ENCODE measurements around the gene MEIOSIN.
"Not testable (repeated sequence)": the region's sequence is repeated elsewhere in the genome, so short reads cannot be mapped to it uniquely, and the experiment has no call there.

The MEIOSIN gene

GRCh38 chr19:45713141-45713540 lies 20.1 kb upstream of the MEIOSIN start:
- Histone ChIP-seq H3K36me3 (ENCODE audit: insufficient read depth, insufficient read length, low read length) (peaks cover 31% of the 10 kb centered on the region), H3K27me3 (ENCODE audit: insufficient read depth, insufficient read length) (no peaks in the 10 kb centered on the region), H3K9me3 (ENCODE audit: insufficient read depth, low read length) (no peaks in the 10 kb centered on the region), H3K9ac (ENCODE audit: insufficient read length, low read depth) (no peak overlapping the region), H3K4me1 (ENCODE audit: insufficient read depth, insufficient read length) (peaks cover 6% of the 10 kb centered on the region), H3K4me3 (ENCODE audit: insufficient read length, low read depth) (no peak overlapping the region)
- DNase-seq (ENCODE audit: low read depth, low spot score): no peak
- no peak for TF ChIP-seq SUZ12 (IDR thresholded peaks at IDR 0.05; ENCODE audit: extremely low read depth, insufficient read depth, insufficient read length)
- TF ChIP-seq YY1 (IDR thresholded peaks at IDR 0.05; ENCODE audit: insufficient read depth, insufficient read length): no peak

- H3K9me3 ChIP-seq (ENCODE audit: insufficient read depth, low read length): no peaks in the 10 kb centered on the region
- no peak overlapping the region for H3K9ac ChIP-seq (ENCODE audit: insufficient read length, low read depth)
- H3K27me3 ChIP-seq (ENCODE audit: insufficient read depth, insufficient read length): no peaks in the 10 kb centered on the region
- H3K4me1 ChIP-seq (ENCODE audit: insufficient read depth, insufficient read length): peaks cover 11% of the 10 kb centered on the region
- no peak for DNase-seq (ENCODE audit: low read depth, low spot score)
- no peak for TF ChIP-seq YY1 (IDR thresholded peaks at IDR 0.05; ENCODE audit: insufficient read depth, insufficient read length)
- no peak for TF ChIP-seq SUZ12 (IDR thresholded peaks at IDR 0.05; ENCODE audit: extremely low read depth, insufficient read depth, insufficient read length)
- no peak for TF ChIP-seq ZNF274 (IDR thresholded peaks at IDR 0.05; ENCODE audit: low read depth, low read length)
- peaks cover 30% of the 10 kb centered on the region for H3K36me3 ChIP-seq (ENCODE audit: insufficient read depth, insufficient read length, low read length)
- H3K4me3 ChIP-seq (ENCODE audit: insufficient read length, low read depth): no peak overlapping the region
These were observed 18.1 kb upstream of the MEIOSIN start for GRCh38 chr19:45715139-45715538.

- H3K4me3 ChIP-seq (ENCODE audit: insufficient read length, low read depth): peak overlapping the region; percentile 72
- peaks cover 11% of the 10 kb centered on the region for H3K4me1 ChIP-seq (ENCODE audit: insufficient read depth, insufficient read length)
- DNase-seq (ENCODE audit: low read depth, low spot score): no peak
- H3K9ac ChIP-seq (ENCODE audit: insufficient read length, low read depth): peak overlapping the region; percentile 83
- no peaks in the 10 kb centered on the region for H3K9me3 ChIP-seq (ENCODE audit: insufficient read depth, low read length)
- H3K36me3 ChIP-seq (ENCODE audit: insufficient read depth, insufficient read length, low read length): peaks cover 25% of the 10 kb centered on the region
- no peaks in the 10 kb centered on the region for H3K27me3 ChIP-seq (ENCODE audit: insufficient read depth, insufficient read length)
- TF ChIP-seq ZNF274 (IDR thresholded peaks at IDR 0.05; ENCODE audit: low read depth, low read length) (no peak), SUZ12 (IDR thresholded peaks at IDR 0.05; ENCODE audit: extremely low read depth, insufficient read depth, insufficient read length) (no peak), YY1 (IDR thresholded peaks at IDR 0.05; ENCODE audit: insufficient read depth, insufficient read length) (no peak)
These were observed 16.7 kb upstream of the MEIOSIN start for GRCh38 chr19:45716359-45717130.

GRCh38 chr19:45717131-45717982 lies 15.9 kb upstream of the MEIOSIN start:
- Histone ChIP-seq H3K27me3 (ENCODE audit: insufficient read depth, insufficient read length) (no peaks in the 10 kb centered on the region), H3K9ac (ENCODE audit: insufficient read length, low read depth) (peak overlapping the region; percentile 83), H3K36me3 (ENCODE audit: insufficient read depth, insufficient read length, low read length) (peaks cover 20% of the 10 kb centered on the region), H3K4me3 (ENCODE audit: insufficient read length, low read depth) (peak overlapping the region; percentile 72), H3K4me1 (ENCODE audit: insufficient read depth, insufficient read length) (peaks cover 7% of the 10 kb centered on the region), H3K9me3 (ENCODE audit: insufficient read depth, low read length) (no peaks in the 10 kb centered on the region)
- peak; percentile 96 for DNase-seq (ENCODE audit: low read depth, low spot score)
- TF ChIP-seq SUZ12 (IDR thresholded peaks at IDR 0.05; ENCODE audit: extremely low read depth, insufficient read depth, insufficient read length): peak; percentile 82
- TF ChIP-seq YY1 (IDR thresholded peaks at IDR 0.05; ENCODE audit: insufficient read depth, insufficient read length): no peak
- TF ChIP-seq ZNF274 (IDR thresholded peaks at IDR 0.05; ENCODE audit: low read depth, low read length): no peak

DNA sequence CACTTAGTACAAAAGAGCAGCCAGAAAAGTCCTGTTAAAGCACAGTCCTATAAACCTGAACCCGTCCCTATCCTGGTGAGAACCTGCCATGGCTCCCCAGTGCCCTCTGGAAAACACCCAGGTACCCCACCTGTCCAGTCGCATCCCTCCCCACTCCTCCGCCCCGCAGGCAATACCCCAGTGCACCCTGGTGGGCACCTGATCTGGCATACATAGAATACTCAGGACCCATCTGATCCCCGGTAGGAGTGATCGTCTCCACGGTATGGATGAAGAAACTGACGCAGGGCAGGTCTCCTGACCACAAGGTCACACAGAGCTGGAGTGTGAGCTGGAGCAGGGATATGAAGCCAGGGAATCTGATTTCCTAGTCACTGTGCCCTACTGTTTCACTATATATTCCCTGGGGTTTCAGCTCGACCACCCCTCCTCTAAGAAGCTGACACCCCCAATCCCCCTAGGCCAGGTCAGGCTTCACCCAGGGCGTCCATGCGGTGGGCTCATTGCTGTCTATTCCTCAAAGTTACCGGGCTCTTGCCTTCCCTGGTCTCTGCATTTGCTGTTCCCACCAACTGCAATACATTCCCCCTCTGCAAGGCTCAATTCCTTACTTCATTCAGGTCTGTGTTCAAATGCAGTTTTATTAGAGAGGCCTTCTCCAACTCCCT lies 15.1 kb upstream of the MEIOSIN start:
- peak overlapping the region; percentile 72 for H3K9ac ChIP-seq (ENCODE audit: insufficient read length, low read depth)
- H3K27me3 ChIP-seq (ENCODE audit: insufficient read depth, insufficient read length): no peaks in the 10 kb centered on the region
- H3K4me1 ChIP-seq (ENCODE audit: insufficient read depth, insufficient read length): peaks cover 9% of the 10 kb centered on the region
- H3K4me3 ChIP-seq (ENCODE audit: insufficient read length, low read depth): peak overlapping the region; percentile 41
- H3K36me3 ChIP-seq (ENCODE audit: insufficient read depth, insufficient read length, low read length): peaks cover 14% of the 10 kb centered on the region
- no peaks in the 10 kb centered on the region for H3K9me3 ChIP-seq (ENCODE audit: insufficient read depth, low read length)
- no peak for TF ChIP-seq ZNF274 (IDR thresholded peaks at IDR 0.05; ENCODE audit: low read depth, low read length)
- no peak for TF ChIP-seq SUZ12 (IDR thresholded peaks at IDR 0.05; ENCODE audit: extremely low read depth, insufficient read depth, insufficient read length)
- no peak for TF ChIP-seq YY1 (IDR thresholded peaks at IDR 0.05; ENCODE audit: insufficient read depth, insufficient read length)
- no peak for DNase-seq (ENCODE audit: low read depth, low spot score)

GRCh38 chr19:45720065-45720464 lies 13.2 kb upstream of the MEIOSIN start:
- not testable (repeated sequence) for DNase-seq (ENCODE audit: low read depth, low spot score); H3K27me3 ChIP-seq (ENCODE audit: insufficient read depth, insufficient read length); H3K9ac ChIP-seq (ENCODE audit: insufficient read length, low read depth); H3K9me3 ChIP-seq (ENCODE audit: insufficient read depth, low read length); H3K4me3 ChIP-seq (ENCODE audit: insufficient read length, low read depth)
- Histone ChIP-seq H3K36me3 (ENCODE audit: insufficient read depth, insufficient read length, low read length) (peaks cover 14% of the 10 kb centered on the region), H3K4me1 (ENCODE audit: insufficient read depth, insufficient read length) (peaks cover 12% of the 10 kb centered on the region)

DNA sequence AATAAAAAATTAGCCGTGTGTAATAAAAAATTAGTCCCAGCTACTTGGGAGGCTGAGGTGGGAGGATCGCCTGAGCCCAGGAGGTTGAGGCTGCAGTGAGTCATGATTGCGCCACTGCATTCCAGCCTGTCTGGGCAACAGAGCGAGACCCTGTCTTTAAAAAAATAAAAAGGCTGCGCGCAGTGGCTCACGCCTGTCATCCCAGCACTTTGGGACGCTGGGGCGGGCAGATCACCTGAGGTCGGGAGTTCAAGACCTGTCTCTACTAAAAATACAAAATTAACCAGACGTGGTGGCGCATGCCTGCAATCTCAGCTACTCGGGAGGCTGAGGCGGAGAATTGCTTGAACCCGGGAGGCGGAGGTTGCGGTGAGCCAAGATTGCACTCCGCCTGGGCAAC lies 4.6 kb upstream of the MEIOSIN start:
- not testable (repeated sequence) for H3K36me3 ChIP-seq (ENCODE audit: insufficient read depth, insufficient read length, low read length); H3K4me1 ChIP-seq (ENCODE audit: insufficient read depth, insufficient read length)

More for the DNA sequence above, 4.6 kb upstream of the MEIOSIN start:
- not testable (repeated sequence) for H3K27me3 ChIP-seq (ENCODE audit: insufficient read depth, insufficient read length); H3K4me3 ChIP-seq (ENCODE audit: insufficient read length, low read depth); H3K9me3 ChIP-seq (ENCODE audit: insufficient read depth, low read length); DNase-seq (ENCODE audit: low read depth, low spot score); H3K9ac ChIP-seq (ENCODE audit: insufficient read length, low read depth)
